K562 (cell line): Measurements from ENCODE around the gene G6PC3. TPM values are rescaled to one million over a fixed set of nuclear protein-coding genes. Genes with fewer than 3 reads are reported as not detected.

Source experiments
- ATF1 ChIP-seq, 2 experiments: fragments of 450-650 bp in 1 of 2; IDR thresholded peaks; 2 replicates each; pipeline ENCODE4 v1.6.1; 2016; ENCODE audit warnings: missing compliant biosample characterization in 1 of 2, missing genetic modification characterization in 1 of 2
- CBX2 ChIP-seq: fragments of 200-600 bp; sonication (generic); IDR thresholded peaks from one replicate; pipeline ENCODE4 v1.6.1; 2012; ENCODE audit warnings: mild to moderate bottlenecking, low read length, inconsistent platforms; ENCODE audit not compliant: insufficient read depth, poor library complexity, severe bottlenecking
- CREB1 ChIP-seq, 2 experiments: sonication (generic) in 1 of 2; formaldehyde crosslinking in 1 of 2; IDR thresholded peaks; 2 replicates each; pipeline versions ENCODE4 v1.6.1 to v1.8.0; 2012 to 2022; ENCODE audit warnings: inconsistent platforms in 1 of 2, mild to moderate bottlenecking in 1 of 2, missing genetic modification reagents in 1 of 2, moderate library complexity in 1 of 2
- CTBP1 ChIP-seq: fragments of 450-650 bp; IDR thresholded peaks from 2 replicates; pipeline ENCODE4 v1.6.1; 2016; ENCODE audit warnings: borderline replicate concordance
- E2F6 ChIP-seq, 2 experiments: IDR thresholded peaks; 2 replicates each; pipeline ENCODE4 v1.6.1; 2011; ENCODE audit warnings: borderline replicate concordance in 1 of 2, control low read depth in 1 of 2, low read depth in 1 of 2, low read length in 1 of 2, mild to moderate bottlenecking in 1 of 2, mixed read lengths in 1 of 2, moderate library complexity in 1 of 2; ENCODE audit not compliant: insufficient read depth in 1 of 2, insufficient read length in 1 of 2, poor library complexity in 1 of 2, severe bottlenecking in 1 of 2; ENCODE audit errors: extremely low read depth in 1 of 2
- FUS ChIP-seq: fragments of 200-400 bp; formaldehyde crosslinking; optimal IDR thresholded peaks from 2 replicates; pipeline ENCODE3; 2017; ENCODE audit warnings: low read depth, low read length
- IRF9 ChIP-seq: fragments of 450-650 bp; IDR thresholded peaks from 2 replicates; pipeline ENCODE4 v1.6.1; 2016; ENCODE audit warnings: missing biosample characterization, missing genetic modification characterization
- MAFF ChIP-seq: IDR thresholded peaks from 2 replicates; pipeline ENCODE4 v1.6.1; 2012; ENCODE audit warnings: low read length, improper control_type of control experiment
- MEF2A ChIP-seq: IDR thresholded peaks from 2 replicates; pipeline ENCODE4 v1.6.1; 2011; ENCODE audit warnings: low read depth, mild to moderate bottlenecking, low read length, moderate library complexity; ENCODE audit not compliant: control insufficient read depth
- NKRF ChIP-seq: fragments of 450-650 bp; IDR thresholded peaks from 2 replicates; pipeline ENCODE4 v1.6.1; 2016; ENCODE audit warnings: borderline replicate concordance
- PHF8 ChIP-seq: fragments of 200-600 bp; sonication (generic); IDR thresholded peaks from 2 replicates; pipeline ENCODE4 v1.6.1; 2012; ENCODE audit warnings: mixed run types, mild to moderate bottlenecking, inconsistent platforms, low read length, moderate library complexity, borderline replicate concordance
- PHTF2 ChIP-seq: fragments of 250-450 bp; sonication (Bioruptor Pico); IDR thresholded peaks from 2 replicates; pipeline ENCODE4 v1.5.0; 2021; ENCODE audit warnings: mild to moderate bottlenecking
- PML ChIP-seq: IDR thresholded peaks from 2 replicates; pipeline ENCODE4 v1.6.1; 2012; ENCODE audit warnings: low read length, inconsistent platforms
- POLR2A ChIP-seq: fragments of 450-650 bp; conservative IDR thresholded peaks from 2 replicates; pipeline ENCODE4 v1.6.1; 2016
- RFX1 ChIP-seq: fragments of 450-650 bp; IDR thresholded peaks from 2 replicates; pipeline ENCODE4 v1.6.1; 2016; ENCODE audit warnings: mild to moderate bottlenecking, moderate library complexity
- RHOXF2B ChIP-seq: fragments of 250-450 bp; sonication (Bioruptor Pico); conservative IDR thresholded peaks from 2 replicates; pipeline ENCODE4 v1.5.1; 2021
- TARDBP ChIP-seq: fragments of 450-650 bp; IDR thresholded peaks from 2 replicates; pipeline ENCODE4 v1.6.1; 2016
- TBP ChIP-seq: optimal IDR thresholded peaks from 2 replicates; pipeline ENCODE3; 2011; ENCODE audit warnings: low read depth, low read length, improper control_type of control experiment
- ZBTB17 ChIP-seq: fragments of 450-650 bp; formaldehyde crosslinking; IDR thresholded peaks from 2 replicates; pipeline ENCODE4 v1.4.0; 2020; ENCODE audit warnings: mild to moderate bottlenecking
- ZBTB34 ChIP-seq: fragments of 250-450 bp; sonication (Bioruptor Pico); IDR thresholded peaks from 2 replicates; pipeline ENCODE4 v1.8.0; 2021; ENCODE audit warnings: mild to moderate bottlenecking, moderate library complexity
- ZNF384 ChIP-seq: IDR thresholded peaks from 2 replicates; pipeline ENCODE4 v1.6.1; 2012; ENCODE audit warnings: low read depth, low read length, improper control_type of control experiment
- ZNF445 ChIP-seq: fragments of 250-450 bp; sonication (Bioruptor Pico); IDR thresholded peaks from 2 replicates; pipeline ENCODE4 v1.4.0; 2020; ENCODE audit warnings: low read depth, mild to moderate bottlenecking, moderate library complexity
- ZNF764 ChIP-seq: fragments of 250-450 bp; sonication (Bioruptor Pico); IDR thresholded peaks from 2 replicates; pipeline ENCODE4 v1.4.0; 2020; ENCODE audit warnings: low read depth, mild to moderate bottlenecking, moderate library complexity
- ZNF830 ChIP-seq: fragments of 250-450 bp; sonication (Bioruptor Pico); IDR thresholded peaks from 2 replicates; pipeline ENCODE4 v1.5.0; 2021; ENCODE audit warnings: mild to moderate bottlenecking
- polyA plus RNA-seq, 8 experiments: library from polyadenylated mRNA; depleted of rRNA in 4 of 8; stranded (reverse) in 5 of 8; unstranded in 3 of 8; fragments of >200 nt; fragmentation: Nextera tagmentation in 2 of 8; fragmentation: Illumina TruSeq in 1 of 8; extraction: Ambion mirVana in 2 of 8; extraction: Trizol in 1 of 8; gene quantifications; 2 replicates each; pipeline versions ENCODE4 v1.2.1 to v1.2.3, GENCODE V29; 2011 to 2014; ENCODE audit warnings: inconsistent platforms in 1 of 8, missing spikeins in 1 of 8
- total RNA-seq, 7 experiments: library from RNA; depleted of rRNA in 6 of 7; stranded (reverse); fragments of >200 nt in 6 of 7; fragmentation: Illumina TruSeq in 2 of 7; extraction: Trizol in 2 of 7; gene quantifications; 2 replicates each; pipeline versions ENCODE4 v1.2.1 to v1.2.3, GENCODE V29; 2011 to 2021; ENCODE audit warnings: low replicate concordance in 1 of 7

Gene G6PC3
- total and polyA plus RNA-seq, 9 of the 15 experiments (the other 6 are each of a cell fraction or from before 2014, with no cell fraction given): 10.4 to 57.8 (median 31.1) TPM

DNA sequence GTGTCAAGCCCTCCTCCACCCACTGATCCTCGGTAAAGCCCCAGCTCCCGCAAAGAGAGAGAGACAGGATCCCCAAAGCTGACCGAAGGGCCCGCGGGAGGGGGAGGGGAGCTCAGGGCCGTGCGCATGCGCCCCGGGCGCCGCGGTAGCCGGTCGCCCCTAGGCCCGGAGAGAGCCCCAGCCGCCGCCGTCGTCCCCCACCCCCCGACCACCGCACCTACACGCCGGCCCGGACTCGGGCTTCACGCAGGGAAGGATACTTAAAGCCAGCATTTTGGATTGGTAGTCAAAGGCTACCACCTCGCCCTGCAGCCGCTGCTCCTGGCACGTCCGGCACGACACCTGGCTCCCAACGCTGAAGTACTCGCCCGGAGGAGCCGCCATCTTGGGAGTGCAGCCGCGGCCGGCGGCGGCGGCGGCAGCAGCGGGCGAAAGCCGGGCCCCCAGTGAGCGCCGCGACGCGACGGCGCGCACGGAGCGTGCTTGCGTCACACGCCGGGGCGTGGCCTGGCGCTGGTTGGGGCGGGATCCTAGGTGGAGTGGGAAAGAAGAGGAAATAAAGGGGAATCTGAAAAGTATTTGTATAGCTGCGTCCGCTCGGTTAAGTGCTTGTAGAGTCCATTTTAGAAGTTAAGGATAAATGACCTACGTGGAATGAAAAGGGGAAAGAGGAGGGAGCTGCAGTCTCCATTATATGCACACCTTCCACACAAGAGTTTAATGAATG is 4.2 kb upstream of the G6PC3 start, which contains the start of gene LSM12 (continued):
- no peak for TF ChIP-seq IRF9 (tag)
- TF ChIP-seq ZBTB17 (CRISPR knock-in tag): no peak
- no peak for TF ChIP-seq ATF1 (CRISPR knock-in tag; IDR thresholded peaks at IDR 0.05)
- TF ChIP-seq ATF1 (tag; IDR thresholded peaks at IDR 0.05): peak; percentile 93
- TF ChIP-seq MEF2A: no peak
- no peak for TF ChIP-seq ZNF384
- TF ChIP-seq PHF8: peak; percentile 73; the same call in 1 of the 2 replicates
- TF ChIP-seq PML: peak; percentile 15; the same call in 1 of the 2 replicates
- TF ChIP-seq ZNF764: no peak
- peak; percentile 46 for TF ChIP-seq FUS
- TF ChIP-seq CREB1 (IDR thresholded peaks at IDR 0.05): peak; percentile 79
- no peak for TF ChIP-seq CREB1 (CRISPR knock-in tag; IDR thresholded peaks at IDR 0.05)
- TF ChIP-seq RHOXF2B: no peak
- TF ChIP-seq ZNF830 (CRISPR knock-in tag): no peak
- TF ChIP-seq TBP: peak; percentile 78
- TF ChIP-seq CTBP1: peak; percentile 95
- peak; percentile 92 for TF ChIP-seq POLR2A
- no peak for TF ChIP-seq NKRF
- TF ChIP-seq PHTF2: no peak
- TF ChIP-seq CBX2: no peak
- peak; percentile 26; the same call in 1 of the 2 replicates for TF ChIP-seq TARDBP
- no peak for TF ChIP-seq ZBTB34 (CRISPR knock-in tag)
- no peak for TF ChIP-seq MAFF
- peak in 1 of 2 experiments; percentile 13 for TF ChIP-seq E2F6 (IDR thresholded peaks at IDR 0.05; ENCODE audit: borderline replicate concordance in 1 of 2, extremely low read depth in 1 of 2, insufficient read depth in 1 of 2, insufficient read length in 1 of 2, low read depth in 1 of 2, low read length in 1 of 2, poor library complexity in 1 of 2, severe bottlenecking in 1 of 2)
- TF ChIP-seq RFX1: no peak
- TF ChIP-seq ZNF445 (CRISPR knock-in tag): no peak
